PFSK-1 (cell line): Measurements from ENCODE around the gene INPP4B.

Source experiments
- POLR2AphosphoS5 ChIP-seq: IDR thresholded peaks from 2 replicates; pipeline ENCODE4 v1.6.1; 2012; ENCODE audit warnings: low read depth, mild to moderate bottlenecking, control low read depth, low read length, moderate library complexity
- SIN3A ChIP-seq: IDR thresholded peaks from 2 replicates; pipeline ENCODE4 v1.6.1; 2012; ENCODE audit warnings: mild to moderate bottlenecking, low read length, moderate library complexity, borderline replicate concordance; ENCODE audit not compliant: insufficient read depth
- TAF1 ChIP-seq: IDR thresholded peaks from 2 replicates; pipeline ENCODE4 v1.6.1; 2012; ENCODE audit warnings: low read length, control low read depth, borderline replicate concordance; ENCODE audit not compliant: insufficient read depth

- TF ChIP-seq TAF1 (no peak), POLR2AphosphoS5 (no peak), SIN3A (no peak)
These were observed 484.1 kb downstream of the INPP4B start for GRCh38 chr4:142361981-142362380.
